ENCODE data around the gene CCDC40. TPM values are rescaled to one million over a fixed set of nuclear protein-coding genes. Genes with fewer than 3 reads are reported as not detected.
A peak's percentile ranks its signal among the peaks of the same experiment; 100 is the strongest.
"Not testable (repeated sequence)": the region's sequence is repeated elsewhere in the genome, so short reads cannot be mapped to it uniquely, and the experiment has no call there.

Gene CCDC40
- total RNA-seq, 1 experiment from 2014 or later = 16.3 TPM

DNA sequence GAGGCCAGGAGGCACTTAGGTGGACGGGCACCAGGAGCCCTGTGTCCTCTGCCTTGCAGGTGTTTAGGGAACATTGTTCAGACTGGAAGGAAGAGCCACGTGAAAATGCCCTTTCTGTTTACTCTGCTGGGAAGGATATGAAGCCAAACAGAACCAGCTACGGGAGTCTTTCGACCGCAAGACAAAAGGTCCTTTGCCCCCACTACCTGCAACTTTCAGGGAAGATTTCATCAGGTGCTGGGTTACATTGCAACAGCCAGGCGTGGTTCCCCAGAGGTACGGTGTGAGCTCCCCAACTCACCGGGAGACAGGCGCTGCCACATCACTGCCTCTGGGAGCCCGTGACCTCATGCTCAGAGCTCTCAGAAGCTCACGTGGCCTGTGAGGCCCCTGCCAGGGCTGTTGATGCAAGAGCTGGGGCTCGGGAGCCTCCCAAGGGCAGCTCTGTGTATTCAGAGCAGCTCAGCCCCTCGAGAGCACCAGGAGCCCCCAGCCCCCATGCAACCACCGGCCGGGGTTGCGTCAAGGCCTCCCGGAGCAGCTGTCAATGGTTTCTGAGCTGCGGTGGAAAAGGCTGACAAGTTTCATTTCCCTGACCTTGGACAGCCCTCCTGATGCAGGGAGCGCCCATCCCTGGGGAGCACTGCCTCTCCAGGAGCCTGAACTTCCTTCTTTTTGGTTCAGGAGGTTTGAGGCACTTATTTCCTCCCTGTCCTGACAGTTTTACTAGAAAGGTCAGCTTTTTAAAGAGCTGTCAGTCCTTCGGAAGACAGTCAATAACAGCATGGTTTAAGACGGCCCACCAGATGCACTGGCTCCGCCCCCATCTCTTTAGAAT is 42.8 kb upstream of the CCDC40 start (continued):
- no peak for TF ChIP-seq SMAD4 (CRISPR knock-in tag; IDR thresholded peaks at IDR 0.05)
- TF ChIP-seq, protein P1, sequence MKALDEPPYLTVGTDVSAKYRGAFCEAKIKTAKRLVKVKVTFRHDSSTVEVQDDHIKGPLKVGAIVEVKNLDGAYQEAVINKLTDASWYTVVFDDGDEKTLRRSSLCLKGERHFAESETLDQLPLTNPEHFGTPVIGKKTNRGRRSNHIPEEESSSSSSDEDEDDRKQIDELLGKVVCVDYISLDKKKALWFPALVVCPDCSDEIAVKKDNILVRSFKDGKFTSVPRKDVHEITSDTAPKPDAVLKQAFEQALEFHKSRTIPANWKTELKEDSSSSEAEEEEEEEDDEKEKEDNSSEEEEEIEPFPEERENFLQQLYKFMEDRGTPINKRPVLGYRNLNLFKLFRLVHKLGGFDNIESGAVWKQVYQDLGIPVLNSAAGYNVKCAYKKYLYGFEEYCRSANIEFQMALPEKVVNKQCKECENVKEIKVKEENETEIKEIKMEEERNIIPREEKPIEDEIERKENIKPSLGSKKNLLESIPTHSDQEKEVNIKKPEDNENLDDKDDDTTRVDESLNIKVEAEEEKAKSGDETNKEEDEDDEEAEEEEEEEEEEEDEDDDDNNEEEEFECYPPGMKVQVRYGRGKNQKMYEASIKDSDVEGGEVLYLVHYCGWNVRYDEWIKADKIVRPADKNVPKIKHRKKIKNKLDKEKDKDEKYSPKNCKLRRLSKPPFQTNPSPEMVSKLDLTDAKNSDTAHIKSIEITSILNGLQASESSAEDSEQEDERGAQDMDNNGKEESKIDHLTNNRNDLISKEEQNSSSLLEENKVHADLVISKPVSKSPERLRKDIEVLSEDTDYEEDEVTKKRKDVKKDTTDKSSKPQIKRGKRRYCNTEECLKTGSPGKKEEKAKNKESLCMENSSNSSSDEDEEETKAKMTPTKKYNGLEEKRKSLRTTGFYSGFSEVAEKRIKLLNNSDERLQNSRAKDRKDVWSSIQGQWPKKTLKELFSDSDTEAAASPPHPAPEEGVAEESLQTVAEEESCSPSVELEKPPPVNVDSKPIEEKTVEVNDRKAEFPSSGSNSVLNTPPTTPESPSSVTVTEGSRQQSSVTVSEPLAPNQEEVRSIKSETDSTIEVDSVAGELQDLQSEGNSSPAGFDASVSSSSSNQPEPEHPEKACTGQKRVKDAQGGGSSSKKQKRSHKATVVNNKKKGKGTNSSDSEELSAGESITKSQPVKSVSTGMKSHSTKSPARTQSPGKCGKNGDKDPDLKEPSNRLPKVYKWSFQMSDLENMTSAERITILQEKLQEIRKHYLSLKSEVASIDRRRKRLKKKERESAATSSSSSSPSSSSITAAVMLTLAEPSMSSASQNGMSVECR (CRISPR knock-in tag; IDR thresholded peaks at IDR 0.05; ENCODE audit: borderline replicate concordance) = no peak
- TF ChIP-seq, protein P2, sequence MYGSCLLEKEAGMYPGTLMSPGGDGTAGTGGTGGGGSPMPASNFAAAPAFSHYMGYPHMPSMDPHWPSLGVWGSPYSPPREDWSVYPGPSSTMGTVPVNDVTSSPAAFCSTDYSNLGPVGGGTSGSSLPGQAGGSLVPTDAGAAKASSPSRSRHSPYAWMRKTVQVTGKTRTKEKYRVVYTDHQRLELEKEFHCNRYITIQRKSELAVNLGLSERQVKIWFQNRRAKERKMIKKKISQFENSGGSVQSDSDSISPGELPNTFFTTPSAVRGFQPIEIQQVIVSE (CRISPR knock-in tag; IDR thresholded peaks at IDR 0.05; ENCODE audit: borderline replicate concordance) = no peak
- no peak for TF ChIP-seq ZNF416 (CRISPR knock-in tag; IDR thresholded peaks at IDR 0.05)

DNA sequence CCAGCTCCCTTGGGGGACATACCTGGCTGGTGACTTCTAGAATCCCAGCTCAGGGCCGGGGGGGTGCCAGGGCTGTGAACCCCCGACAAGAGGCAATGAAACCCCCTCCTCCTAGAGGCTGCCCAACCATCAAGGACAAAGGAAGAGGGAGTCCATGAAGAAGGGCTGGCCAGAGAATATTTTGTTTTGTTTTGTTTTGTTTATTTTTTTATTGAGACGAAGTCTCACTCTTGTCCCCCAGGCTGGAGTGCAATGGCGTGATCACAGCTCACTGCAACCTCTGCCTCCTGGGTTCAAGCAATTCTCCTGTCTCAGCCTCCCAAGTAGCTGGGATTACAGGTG is 42.2 kb upstream of the CCDC40 start:
- H3K27ac Mint-ChIP-seq; H3K36me3 Mint-ChIP-seq; H3K4me3 Mint-ChIP-seq; H3K9me3 Mint-ChIP-seq; H3K27me3 Mint-ChIP-seq (ENCODE audit: low read depth); DNase-seq (ENCODE audit: low spot score); ATAC-seq: not testable (repeated sequence)
- POLR2A ChIA-PET = interaction anchor here (0.6 to 1.7 kb wide), 11 partner anchors 9 to 253 kb away, joined by 3 to 10 read pairs (median 4); partner anchors contain the start of genes CBX4 and CBX8
- H3K4me1 Mint-ChIP-seq = peaks cover 50% of the 10 kb centered on the region
- CTCF ChIA-PET = interaction anchor here (0.6 to 5.3 kb wide), 20 partner anchors 10 to 252 kb away, joined by 3 to 42 read pairs (median 5); partner anchors contain the start of gene GAA

DNA sequence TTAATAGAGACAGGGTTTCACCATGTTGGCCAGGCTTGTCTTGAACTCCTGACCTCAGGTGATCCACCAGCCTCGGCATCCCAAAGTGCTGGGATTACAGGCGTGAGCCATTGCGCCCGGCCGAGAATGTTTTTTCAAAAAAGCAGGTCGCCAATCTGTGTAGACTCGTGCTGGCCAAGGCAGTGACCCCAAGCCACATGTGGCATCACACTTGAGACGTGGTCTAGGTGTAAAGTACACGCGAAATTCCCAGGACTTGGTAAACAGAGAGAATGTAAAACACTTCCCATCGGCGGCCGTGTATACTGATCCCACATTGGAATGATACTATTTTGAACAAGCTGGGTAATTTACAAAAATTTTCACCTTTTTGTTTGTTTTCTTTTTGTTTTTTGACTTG is 41.8 kb upstream of the CCDC40 start:
- ChIA-PET POLR2A (interaction anchor here (1.1 to 1.7 kb wide), 6 partner anchors 9 to 198 kb away, joined by 4 to 9 read pairs (median 4); partner anchors contain the start of gene CBX8), CTCF (interaction anchor here (1.0 to 5.3 kb wide), 12 partner anchors 10 to 253 kb away, joined by 3 to 42 read pairs (median 6); partner anchors contain the start of gene GAA)
- Mint-ChIP-seq H3K36me3 (0 out of 2 replicates have a peak, but pooled peaks cover 2% of the 10 kb centered on the region), H3K9me3 (no peaks in the 10 kb centered on the region), H3K4me1 (peaks cover 46% of the 10 kb centered on the region), H3K27me3 (ENCODE audit: low read depth) (no peaks in the 10 kb centered on the region), H3K27ac (peak overlapping the region; percentile 60; the same call in 1 of the 2 replicates), H3K4me3 (no peak overlapping the region)
- ATAC-seq (no peak), DNase-seq (ENCODE audit: low spot score) (no peak)
- no peak for TF ChIP-seq NFE2L1 (CRISPR knock-in tag; IDR thresholded peaks at IDR 0.05)
- 0 out of 2 replicates have a peak, but pooled peaks have one; percentile 33 for TF ChIP-seq GABPB1 (CRISPR knock-in tag; IDR thresholded peaks at IDR 0.05)
- TF ChIP-seq CBFB (CRISPR knock-in tag; IDR thresholded peaks at IDR 0.05; ENCODE audit: low read depth) = no peak
- TF ChIP-seq, protein P3, sequence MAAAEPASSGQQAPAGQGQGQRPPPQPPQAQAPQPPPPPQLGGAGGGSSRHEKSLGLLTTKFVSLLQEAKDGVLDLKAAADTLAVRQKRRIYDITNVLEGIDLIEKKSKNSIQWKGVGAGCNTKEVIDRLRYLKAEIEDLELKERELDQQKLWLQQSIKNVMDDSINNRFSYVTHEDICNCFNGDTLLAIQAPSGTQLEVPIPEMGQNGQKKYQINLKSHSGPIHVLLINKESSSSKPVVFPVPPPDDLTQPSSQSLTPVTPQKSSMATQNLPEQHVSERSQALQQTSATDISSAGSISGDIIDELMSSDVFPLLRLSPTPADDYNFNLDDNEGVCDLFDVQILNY (CRISPR knock-in tag; IDR thresholded peaks at IDR 0.05) = no peak
- TF ChIP-seq, protein P4, sequence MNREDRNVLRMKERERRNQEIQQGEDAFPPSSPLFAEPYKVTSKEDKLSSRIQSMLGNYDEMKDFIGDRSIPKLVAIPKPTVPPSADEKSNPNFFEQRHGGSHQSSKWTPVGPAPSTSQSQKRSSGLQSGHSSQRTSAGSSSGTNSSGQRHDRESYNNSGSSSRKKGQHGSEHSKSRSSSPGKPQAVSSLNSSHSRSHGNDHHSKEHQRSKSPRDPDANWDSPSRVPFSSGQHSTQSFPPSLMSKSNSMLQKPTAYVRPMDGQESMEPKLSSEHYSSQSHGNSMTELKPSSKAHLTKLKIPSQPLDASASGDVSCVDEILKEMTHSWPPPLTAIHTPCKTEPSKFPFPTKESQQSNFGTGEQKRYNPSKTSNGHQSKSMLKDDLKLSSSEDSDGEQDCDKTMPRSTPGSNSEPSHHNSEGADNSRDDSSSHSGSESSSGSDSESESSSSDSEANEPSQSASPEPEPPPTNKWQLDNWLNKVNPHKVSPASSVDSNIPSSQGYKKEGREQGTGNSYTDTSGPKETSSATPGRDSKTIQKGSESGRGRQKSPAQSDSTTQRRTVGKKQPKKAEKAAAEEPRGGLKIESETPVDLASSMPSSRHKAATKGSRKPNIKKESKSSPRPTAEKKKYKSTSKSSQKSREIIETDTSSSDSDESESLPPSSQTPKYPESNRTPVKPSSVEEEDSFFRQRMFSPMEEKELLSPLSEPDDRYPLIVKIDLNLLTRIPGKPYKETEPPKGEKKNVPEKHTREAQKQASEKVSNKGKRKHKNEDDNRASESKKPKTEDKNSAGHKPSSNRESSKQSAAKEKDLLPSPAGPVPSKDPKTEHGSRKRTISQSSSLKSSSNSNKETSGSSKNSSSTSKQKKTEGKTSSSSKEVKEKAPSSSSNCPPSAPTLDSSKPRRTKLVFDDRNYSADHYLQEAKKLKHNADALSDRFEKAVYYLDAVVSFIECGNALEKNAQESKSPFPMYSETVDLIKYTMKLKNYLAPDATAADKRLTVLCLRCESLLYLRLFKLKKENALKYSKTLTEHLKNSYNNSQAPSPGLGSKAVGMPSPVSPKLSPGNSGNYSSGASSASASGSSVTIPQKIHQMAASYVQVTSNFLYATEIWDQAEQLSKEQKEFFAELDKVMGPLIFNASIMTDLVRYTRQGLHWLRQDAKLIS (CRISPR knock-in tag; IDR thresholded peaks at IDR 0.05; ENCODE audit: borderline replicate concordance) = no peak

Data from WTC11 (cell line).